HTERT RPE-1 (cell line): Measurements from ENCODE around the gene KLF13.
"Not testable (repeated sequence)": the region's sequence is repeated elsewhere in the genome, so short reads cannot be mapped to it uniquely, and the experiment has no call there.

Source experiments
- in situ Hi-C: fragments of 300-500 bp; cut with MboI; formaldehyde crosslinking; loops from 4 replicates; pipeline ENCODE4 v1.14.3; 2020; ENCODE audit warnings: low sequenced_read_pairs

Gene KLF13

DNA sequence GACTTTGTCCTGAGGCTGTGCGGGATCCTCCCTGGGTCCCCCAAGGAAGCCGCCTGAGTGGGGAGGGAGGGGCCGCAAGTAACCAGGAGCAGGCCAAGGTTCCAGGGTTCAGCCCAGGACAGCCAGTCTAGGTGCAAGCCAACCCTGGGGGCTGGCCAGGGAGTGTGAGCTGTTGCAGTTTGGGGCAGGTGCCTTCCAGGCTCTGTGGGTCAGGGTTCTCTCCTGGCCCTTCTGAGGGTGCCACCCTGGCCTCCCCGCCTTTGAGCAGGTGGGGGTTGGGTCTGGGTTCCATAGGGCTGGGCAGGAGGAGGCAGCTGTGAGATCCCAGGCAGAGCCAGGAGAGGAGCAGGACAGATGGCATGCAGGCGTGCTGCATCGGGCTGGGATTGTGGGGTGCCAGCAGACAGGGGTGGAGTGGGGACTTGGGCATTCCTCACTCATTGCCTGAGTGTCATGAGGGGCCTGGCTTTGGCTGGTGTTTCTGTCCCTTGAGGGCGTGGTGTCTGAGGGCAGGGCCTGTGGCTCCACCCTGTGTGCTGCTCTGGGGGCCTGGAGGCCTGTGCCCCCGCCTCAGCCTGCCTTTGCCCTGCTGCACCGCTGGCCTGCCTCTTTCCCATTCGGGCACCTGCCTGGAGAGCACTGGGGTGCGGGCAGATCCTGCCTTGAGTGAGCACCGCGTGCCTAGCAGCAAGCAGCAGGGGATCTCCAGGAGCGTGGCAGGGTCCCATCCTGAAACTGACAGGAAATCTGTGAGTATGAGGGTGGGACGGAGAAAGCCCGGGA lies 18.4 kb downstream of the KLF13 start:
- in situ Hi-C loops, result no loop called here

GRCh38 chr15:31345606-31346366 lies 19.2 kb downstream of the KLF13 start:
- in situ Hi-C loops, result no loop called here

DNA sequence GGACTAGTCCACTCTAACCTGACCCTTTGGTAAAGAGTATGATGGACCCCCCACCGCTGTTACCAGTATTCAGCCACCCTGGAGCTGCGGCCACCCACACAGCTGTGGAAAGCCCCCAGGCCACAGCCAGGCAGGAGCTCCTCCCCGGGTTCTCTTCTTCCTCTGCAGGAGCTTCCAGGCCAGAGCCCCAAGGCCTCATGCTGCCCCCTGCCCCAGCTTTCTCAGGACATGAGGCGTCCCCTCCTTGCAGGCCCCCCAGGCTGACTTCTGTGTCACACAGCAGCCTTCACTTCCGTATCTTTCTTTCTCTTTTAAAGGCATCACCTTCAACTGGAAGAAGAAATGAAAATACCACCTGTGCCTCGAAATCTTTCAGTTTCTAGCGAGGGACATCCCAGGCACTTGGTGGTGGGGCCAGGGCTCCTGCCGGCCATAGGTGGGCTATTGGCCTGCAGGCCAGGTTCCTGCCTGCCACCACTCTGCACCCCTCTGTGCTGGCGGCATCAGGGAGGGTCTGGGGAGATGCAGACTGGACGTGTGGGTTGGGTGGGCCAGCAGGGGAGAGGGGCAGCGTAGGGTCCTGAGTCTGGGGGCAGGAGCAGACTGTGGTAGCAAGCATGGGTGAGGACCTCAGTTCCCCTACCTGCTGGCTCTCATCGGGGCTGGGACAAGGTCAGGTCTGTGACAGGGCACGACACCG lies 19.9 kb downstream of the KLF13 start:
- in situ Hi-C loops, result no loop called here

GRCh38 chr15:31347067-31347975 lies 20.7 kb downstream of the KLF13 start:
- in situ Hi-C loops, result no loop called here

DNA sequence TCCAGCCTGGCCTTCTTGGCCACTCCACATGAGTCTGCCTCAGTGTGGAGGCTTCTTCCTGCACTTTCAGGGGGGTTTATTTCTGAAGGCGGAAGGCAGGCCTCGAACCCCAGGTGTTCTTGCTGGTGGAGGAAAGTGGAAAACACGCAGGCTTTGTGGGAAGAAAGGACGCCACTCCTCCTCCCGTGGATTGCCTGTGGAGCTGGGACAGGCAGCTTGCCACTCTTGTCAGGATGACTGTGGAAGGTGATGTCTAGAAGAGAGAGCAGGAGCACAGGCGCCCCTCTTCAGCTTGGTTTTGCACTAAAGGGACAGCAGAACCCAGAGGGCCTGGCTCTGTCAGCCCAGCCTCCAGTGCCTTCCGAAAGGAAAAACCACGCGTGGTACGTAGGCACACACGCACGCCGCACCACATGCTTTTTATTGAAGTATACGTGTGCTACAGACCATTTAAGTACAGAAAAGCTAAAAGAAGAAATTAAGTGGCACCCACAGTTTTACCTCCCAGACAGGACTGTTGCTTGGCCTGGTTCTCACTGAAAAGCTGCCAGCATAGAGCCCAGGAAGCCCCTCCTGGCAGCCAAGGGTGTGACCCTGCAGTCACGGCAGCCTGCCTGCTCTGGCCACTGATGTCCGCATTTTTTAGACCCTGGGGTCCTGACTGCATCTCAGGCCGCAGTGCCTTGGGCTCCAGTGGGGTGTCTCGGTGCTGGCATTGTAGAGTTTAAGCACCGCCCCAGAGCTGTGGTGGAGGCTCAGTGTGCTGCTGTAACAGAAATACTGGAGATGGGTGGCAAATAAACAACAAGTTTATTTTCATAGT lies 21.6 kb downstream of the KLF13 start:
- in situ Hi-C loops, result no loop called here

- in situ Hi-C loops, result no loop called here
Observed at GRCh38 chr15:31349233-31350141, 22.9 kb downstream of the KLF13 start.

DNA sequence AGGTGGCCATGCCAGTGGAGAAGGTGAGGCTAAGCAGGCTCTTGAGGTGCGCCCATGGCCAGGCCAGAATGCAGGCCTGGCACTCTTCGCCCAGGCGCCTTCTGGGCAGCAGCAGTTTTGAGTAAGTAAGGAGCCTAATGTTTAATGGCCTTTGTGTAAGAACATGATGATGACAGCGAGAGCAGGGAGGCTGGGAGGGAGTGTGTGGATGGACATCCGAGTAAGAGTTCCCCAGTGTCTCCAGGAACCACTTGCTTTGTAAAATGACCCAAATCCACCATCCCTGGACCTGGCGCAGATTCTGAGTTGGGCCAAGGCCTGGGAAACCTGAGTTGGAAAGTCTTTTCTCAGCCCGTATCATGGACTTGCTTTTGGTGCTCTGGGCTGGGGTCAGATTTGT lies 24.1 kb downstream of the KLF13 start:
- in situ Hi-C loops, result no loop called here

GRCh38 chr15:31352339-31352751 lies 25.7 kb downstream of the KLF13 start:
- in situ Hi-C loops, result no loop called here

DNA sequence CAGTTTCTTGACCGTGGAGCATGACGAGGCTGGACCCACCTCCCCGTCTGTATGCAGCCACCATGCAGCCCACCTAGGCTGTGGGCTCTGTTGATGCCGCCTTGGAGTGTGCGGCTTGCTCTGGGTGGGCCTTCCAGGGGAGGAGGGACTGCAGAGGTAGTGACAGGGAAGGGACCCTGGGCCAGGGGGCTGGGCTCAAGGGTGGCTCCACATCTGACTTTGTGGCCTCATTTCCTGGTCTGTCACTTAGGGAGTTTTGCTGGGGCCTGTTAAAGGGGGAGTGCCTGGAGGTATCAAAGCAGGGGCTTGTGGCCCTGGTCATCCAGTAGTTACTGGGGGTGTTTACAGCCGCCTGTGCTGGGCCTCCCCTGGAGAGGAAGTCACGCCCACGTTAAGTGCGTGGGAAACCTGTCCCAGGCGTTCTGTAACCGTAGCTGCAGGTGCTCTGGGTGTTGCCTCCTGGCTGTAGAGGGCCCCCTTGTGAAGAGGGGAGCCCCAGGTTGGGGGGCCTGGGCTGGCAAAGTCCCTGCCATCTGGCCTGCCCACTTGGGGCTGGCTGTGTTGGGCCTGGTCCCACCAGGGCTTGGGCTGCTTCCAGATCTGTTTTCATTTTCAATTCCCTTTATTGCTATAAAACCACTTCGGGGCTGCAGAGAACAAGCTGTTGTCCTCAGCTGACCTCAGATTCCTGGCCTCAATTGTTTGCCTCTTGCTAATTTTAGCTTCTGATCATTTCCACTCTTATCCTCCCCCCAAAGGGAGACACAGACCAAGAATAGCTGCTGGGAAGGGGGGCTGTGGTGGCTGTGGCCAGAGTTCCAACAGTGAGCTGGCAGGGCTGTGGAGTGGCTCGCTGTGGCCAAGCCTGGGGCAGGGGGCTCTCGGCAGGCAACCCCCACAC lies 26.5 kb downstream of the KLF13 start:
- in situ Hi-C loops, result no loop called here

GRCh38 chr15:31353931-31354330 lies 27.3 kb downstream of the KLF13 start:
- in situ Hi-C loops, result no loop called here

DNA sequence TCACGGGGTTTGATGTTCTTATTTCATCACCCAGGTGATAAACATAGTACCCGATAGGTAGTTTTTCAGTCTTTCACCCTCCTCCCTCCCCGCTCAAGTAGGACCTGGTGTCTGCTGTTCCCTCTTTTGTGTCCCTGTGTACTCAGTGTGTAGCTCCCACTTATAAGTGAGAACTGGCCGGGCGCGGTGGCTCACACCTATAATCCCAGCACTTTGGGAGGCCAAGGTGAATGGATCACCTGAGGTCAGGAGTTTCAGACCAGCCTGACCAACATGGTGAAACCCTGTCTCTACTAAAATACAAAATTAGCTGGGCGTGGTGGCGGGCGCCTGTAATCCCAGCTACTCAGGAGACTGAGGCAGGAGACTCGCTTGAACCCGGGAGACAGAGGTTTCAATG lies 29.5 kb downstream of the KLF13 start:
- in situ Hi-C loops, result not testable (repeated sequence)

DNA sequence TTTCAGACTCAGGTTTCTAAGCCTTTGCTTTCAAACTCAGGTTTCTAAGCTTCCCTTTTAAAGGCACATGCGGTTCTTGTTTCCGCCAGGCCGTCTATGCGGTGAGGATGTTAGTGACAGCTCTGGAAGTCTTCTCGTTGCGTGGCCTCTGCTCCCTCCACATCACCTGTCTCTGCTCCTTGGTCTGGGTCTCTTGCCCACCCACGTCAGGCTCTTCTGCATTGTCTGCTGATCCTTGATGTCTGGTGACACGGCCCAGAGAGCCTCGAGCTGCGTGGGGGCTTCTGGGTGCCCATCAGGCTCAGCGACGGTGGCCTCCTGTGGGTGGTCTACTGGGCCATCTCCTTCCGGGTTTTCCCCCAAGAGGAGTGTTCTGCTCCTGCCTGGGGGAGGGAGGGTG lies 30.5 kb downstream of the KLF13 start:
- in situ Hi-C loops, result no loop called here

DNA sequence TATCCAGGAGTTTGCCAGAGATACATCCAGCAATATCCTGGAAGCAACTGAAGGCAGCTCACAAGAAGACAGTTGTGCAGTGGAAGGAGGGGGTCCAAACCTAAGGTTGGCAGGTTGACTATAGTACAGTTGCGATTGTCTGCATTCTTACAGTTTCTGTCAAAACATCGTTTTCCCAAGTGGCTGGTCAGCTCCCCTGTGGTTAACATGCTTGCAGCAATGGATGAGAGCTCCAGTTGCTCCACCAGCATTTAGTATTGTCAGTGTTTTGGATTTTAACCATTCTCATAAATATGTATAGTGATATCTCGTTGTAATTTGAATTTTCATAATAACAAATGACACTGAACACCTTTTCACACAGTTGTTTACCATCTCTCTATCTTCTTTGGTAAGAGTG lies 31.5 kb downstream of the KLF13 start:
- in situ Hi-C loops, result no loop called here

GRCh38 chr15:31358957-31359701 lies 32.5 kb downstream of the KLF13 start:
- in situ Hi-C loops, result no loop called here

DNA sequence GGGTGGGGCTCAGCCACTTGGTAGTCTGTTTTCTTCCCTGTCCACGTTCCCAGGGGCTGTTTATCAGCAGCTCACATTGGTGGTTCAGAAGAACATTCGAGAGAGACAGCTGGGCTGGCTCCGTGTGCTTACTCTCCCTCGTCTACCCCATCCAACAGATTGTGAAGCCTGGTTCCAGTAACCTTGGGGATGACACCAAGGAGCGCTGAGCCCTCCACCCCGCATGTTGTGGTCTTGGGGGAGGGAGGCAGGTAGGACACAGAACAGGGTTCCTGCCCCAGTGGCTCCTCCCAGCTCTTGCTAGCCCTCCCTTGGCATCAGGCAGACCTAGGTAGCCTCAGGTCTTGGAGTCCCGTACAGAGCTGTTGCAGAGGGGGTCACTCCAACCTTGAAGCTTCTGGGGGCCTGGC lies 33.1 kb downstream of the KLF13 start:
- in situ Hi-C loops, result no loop called here

GRCh38 chr15:31360158-31360561 lies 33.5 kb downstream of the KLF13 start:
- in situ Hi-C loops, result no loop called here
